ENCODE results near the gene ZNF460.
"Not testable (repeated sequence)": the region's sequence is repeated elsewhere in the genome, so short reads cannot be mapped to it uniquely, and the experiment has no call there.

GRCh38 chr19:57253767-57254166, 26.5 kb upstream of the ZNF460 start:
- TF ChIP-seq, protein P1, sequence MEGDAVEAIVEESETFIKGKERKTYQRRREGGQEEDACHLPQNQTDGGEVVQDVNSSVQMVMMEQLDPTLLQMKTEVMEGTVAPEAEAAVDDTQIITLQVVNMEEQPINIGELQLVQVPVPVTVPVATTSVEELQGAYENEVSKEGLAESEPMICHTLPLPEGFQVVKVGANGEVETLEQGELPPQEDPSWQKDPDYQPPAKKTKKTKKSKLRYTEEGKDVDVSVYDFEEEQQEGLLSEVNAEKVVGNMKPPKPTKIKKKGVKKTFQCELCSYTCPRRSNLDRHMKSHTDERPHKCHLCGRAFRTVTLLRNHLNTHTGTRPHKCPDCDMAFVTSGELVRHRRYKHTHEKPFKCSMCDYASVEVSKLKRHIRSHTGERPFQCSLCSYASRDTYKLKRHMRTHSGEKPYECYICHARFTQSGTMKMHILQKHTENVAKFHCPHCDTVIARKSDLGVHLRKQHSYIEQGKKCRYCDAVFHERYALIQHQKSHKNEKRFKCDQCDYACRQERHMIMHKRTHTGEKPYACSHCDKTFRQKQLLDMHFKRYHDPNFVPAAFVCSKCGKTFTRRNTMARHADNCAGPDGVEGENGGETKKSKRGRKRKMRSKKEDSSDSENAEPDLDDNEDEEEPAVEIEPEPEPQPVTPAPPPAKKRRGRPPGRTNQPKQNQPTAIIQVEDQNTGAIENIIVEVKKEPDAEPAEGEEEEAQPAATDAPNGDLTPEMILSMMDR (IDR thresholded peaks at IDR 0.05) = not testable (repeated sequence)
- not testable (repeated sequence) for TF ChIP-seq POLR2A (IDR thresholded peaks at IDR 0.05)
